Activated CD4-positive, alpha-beta T cell treated with anti-CD3 and anti-CD28 coated beads for 36 hours (primary cell): Measurements from ENCODE around the gene GDNF. TPM values are rescaled to one million over a fixed set of nuclear protein-coding genes. Genes with fewer than 3 reads are reported as not detected.
A peak's percentile ranks its signal among the peaks of the same experiment; 100 is the strongest.

Experiments used
- ATAC-seq: fragments of 200-7000 bp; cut with Tn5 transposase; one replicate; pipeline ENCODE4 v1.10.0; 2021; ENCODE audit warnings: mild to moderate bottlenecking, moderate library complexity
- CTCF ChIA-PET: fragments of 350-600 bp; sonication (Branson Sonifier 250); formaldehyde crosslinking; loops from one replicate; lab custom pipeline; 2021; ENCODE audit warnings: antibody characterized with exemption; lab: Charles Lee
- POLR2A ChIA-PET: fragments of 350-600 bp; sonication (Branson Sonifier 250); formaldehyde crosslinking; loops from one replicate; lab custom pipeline; 2021; ENCODE audit warnings: antibody characterized with exemption, inconsistent platforms; lab: Charles Lee
- DNase-seq: peaks from one replicate; pipeline ENCODE4 v3.0.0-alpha.2; 2020
- H3K27ac Mint-ChIP-seq: one replicate; pipeline ENCODE4 v1.8.0; 2021; ENCODE audit warnings: mixed read lengths
- H3K27me3 Mint-ChIP-seq: one replicate; pipeline ENCODE4 v1.8.0; 2021; ENCODE audit warnings: mixed read lengths
- H3K36me3 Mint-ChIP-seq: one replicate; pipeline ENCODE4 v1.8.0; 2021; ENCODE audit warnings: low read depth, mixed read lengths
- H3K4me1 Mint-ChIP-seq: one replicate; pipeline ENCODE4 v1.8.0; 2021; ENCODE audit warnings: mixed read lengths
- H3K4me3 Mint-ChIP-seq: one replicate; pipeline ENCODE4 v1.8.0; 2021; ENCODE audit warnings: mild to moderate bottlenecking, moderate library complexity, mixed read lengths
- H3K9me3 Mint-ChIP-seq: one replicate; pipeline ENCODE4 v1.8.0; 2021; ENCODE audit warnings: low read depth, mixed read lengths
- intact Hi-C, 2 experiments: fragments of 100-400 bp; cut with DNase I in 1 of 2; cut with micrococcal nuclease in 1 of 2; formaldehyde crosslinking; loops; one replicate each; pipeline versions ENCODE4 v1.14.2 to v1.15.1; 2022 to 2024; cut with DNase I, micrococcal nuclease
- total RNA-seq, 2 experiments: library from RNA; stranded (reverse); gene quantifications; one replicate each; pipeline ENCODE4 v1.2.3, GENCODE V29; 2021

GDNF gene
- total RNA-seq, 2 experiments from 2014 or later: not detected

DNA sequence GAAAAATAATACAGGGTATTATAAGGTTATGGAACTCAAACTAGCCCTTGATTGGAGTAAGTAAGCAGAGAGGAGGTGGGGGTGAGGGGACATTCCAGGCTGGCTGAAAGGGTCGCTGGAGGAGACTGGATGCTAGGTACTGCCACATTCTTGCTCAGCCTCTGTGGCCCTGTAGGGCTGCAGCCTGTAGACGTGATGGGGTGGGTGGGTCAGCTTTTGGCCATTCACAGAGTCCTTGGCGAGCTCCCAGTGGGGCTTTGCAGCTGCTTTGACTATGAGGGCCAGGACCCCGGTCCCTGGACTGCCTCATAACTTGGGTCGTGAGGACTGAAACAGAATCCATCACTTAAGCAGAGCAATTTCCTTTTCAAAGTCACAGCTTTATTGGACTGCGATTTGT is 4.2 kb upstream of the GDNF start:
- Mint-ChIP-seq H3K9me3 (no peaks in the 10 kb centered on the region), H3K36me3 (no peaks in the 10 kb centered on the region), H3K27me3 (peaks cover 42% of the 10 kb centered on the region), H3K27ac (no peak overlapping the region), H3K4me3 (no peak overlapping the region), H3K4me1 (peaks cover 3% of the 10 kb centered on the region)
- ATAC-seq: no peak
- ChIA-PET POLR2A (interaction anchor here (0.7 kb wide), 1 partner anchor 10 kb away, joined by 3 read pairs; no protein-coding TSS in a partner anchor), CTCF (no interaction called here)
- intact Hi-C loops: no loop called here
- DNase-seq: no peak

DNA sequence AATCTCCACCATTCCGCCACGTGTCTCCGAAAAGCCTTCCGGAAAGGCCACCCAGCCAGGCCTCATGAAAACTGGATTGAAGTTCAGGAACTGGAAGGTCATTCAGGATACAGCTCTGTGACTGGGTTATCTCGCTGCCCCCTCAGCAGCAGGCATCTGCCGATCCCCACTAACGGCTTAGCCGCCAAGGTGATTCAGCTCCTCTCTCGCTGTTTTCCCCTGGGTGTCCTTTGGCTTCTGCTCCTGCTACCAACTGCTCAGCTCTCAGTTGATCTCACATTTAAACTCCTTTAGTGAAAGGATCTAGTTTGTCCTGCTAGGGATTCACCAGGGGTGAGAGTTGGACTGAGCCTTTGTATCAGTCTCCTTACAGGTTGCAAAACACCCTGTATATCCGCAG is 2.2 kb upstream of the GDNF start:
- no peak for DNase-seq
- peaks cover 59% of the 10 kb centered on the region for H3K27me3 Mint-ChIP-seq

DNA sequence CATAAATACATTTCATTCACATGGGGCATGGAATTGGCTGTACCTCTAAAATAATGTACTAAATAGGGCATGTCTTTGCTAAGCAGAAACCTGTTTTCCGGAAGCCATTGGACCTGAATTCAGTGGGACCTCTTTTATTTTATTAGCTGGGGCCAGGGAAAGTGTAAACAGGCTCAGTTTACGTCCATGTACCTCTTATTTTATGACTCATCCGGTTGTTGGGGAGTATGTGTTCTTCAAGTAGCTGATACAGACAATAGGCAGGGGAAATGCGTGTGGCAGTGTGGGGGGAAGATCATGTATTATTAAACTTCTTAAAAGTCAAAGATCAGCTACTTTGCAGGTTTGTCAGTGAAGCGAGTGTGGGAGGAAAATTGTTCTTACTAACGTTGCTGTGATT is 1.4 kb upstream of the GDNF start:
- Mint-ChIP-seq H3K4me3 (no peak overlapping the region), H3K27ac (no peak overlapping the region), H3K36me3 (no peaks in the 10 kb centered on the region), H3K4me1 (peaks cover 24% of the 10 kb centered on the region), H3K27me3 (peaks cover 64% of the 10 kb centered on the region), H3K9me3 (no peaks in the 10 kb centered on the region)
- intact Hi-C loops: no loop called here
- ChIA-PET CTCF (interaction anchor here (1.1 to 1.4 kb wide), 2 partner anchors 10 to 351 kb away, joined by 3 to 6 read pairs; no protein-coding TSS in a partner anchor), POLR2A (no interaction called here)
- ATAC-seq (no peak), DNase-seq (no peak)

More for the DNA sequence above, 2.2 kb upstream of the GDNF start:
- ChIA-PET POLR2A (no interaction called here), CTCF (interaction anchor here (0.6 to 1.4 kb wide), 4 partner anchors 9 to 350 kb away, joined by 3 to 6 read pairs (median 4); no protein-coding TSS in a partner anchor)
- Mint-ChIP-seq H3K27ac (no peak overlapping the region), H3K9me3 (no peaks in the 10 kb centered on the region), H3K4me3 (no peak overlapping the region), H3K4me1 (peaks cover 19% of the 10 kb centered on the region), H3K36me3 (no peaks in the 10 kb centered on the region)
- no peak for ATAC-seq
- intact Hi-C loops: no loop called here

DNA sequence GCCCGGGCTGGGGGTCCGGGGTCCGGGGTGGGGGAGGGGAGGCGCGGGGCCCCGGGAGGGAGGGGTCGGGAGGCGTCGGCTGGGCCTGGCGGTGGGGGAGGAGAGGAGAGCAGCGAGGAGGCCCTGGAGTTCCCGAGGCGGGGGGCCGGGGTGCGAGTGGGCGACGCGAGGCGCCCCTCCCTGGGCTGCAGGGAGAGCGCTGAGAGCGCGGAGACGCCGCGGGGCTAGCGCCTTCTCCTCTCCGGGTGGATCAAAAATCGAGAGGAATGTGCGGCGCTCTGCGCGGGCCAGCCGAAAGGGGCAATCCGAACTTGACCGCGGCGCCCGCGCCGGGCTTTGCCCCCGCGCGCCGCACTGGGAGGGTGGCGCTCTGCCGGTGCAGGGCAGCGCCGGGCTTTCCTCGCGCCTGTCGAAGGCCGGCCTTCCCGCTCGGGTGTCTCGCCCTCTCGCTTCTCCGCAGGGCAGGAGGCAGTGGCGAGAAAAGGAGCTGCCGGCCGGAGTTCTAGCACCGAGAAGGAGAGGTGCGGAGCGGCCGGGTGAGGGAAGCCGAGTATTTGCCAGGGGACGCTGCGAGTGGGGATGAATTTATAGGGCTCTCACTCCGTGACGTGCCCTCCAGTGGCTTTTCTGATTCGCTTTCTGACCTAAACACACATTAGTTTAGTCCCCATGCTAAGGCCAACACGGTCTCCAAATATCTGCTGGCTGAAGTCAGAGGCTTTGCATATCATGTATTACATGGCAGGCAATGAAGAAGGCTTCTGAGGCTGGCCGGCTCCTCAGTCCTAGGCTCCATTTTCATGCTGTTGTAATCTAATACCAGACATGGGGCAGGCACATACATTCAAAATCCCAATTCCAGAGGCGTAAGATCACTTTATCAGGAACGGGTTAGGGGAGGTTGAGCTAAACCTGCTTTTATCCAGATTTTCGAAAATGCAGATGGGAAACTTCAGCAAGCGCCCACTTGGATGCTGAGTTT is 503 bp upstream of the GDNF start:
- intact Hi-C loops: no loop called here
- peaks cover 27% of the 10 kb centered on the region for H3K4me1 Mint-ChIP-seq
- no peaks in the 10 kb centered on the region for H3K9me3 Mint-ChIP-seq
- DNase-seq (peak; percentile 10), ATAC-seq (no peak)
- H3K36me3 Mint-ChIP-seq: no peaks in the 10 kb centered on the region
- ChIA-PET CTCF (interaction anchor here (0.6 to 1.4 kb wide), 2 partner anchors 352 to 428 kb away, joined by 5 to 6 read pairs; no protein-coding TSS in a partner anchor), POLR2A (no interaction called here)
- no peak overlapping the region for H3K4me3 Mint-ChIP-seq
- H3K27me3 Mint-ChIP-seq: peaks cover 70% of the 10 kb centered on the region
- H3K27ac Mint-ChIP-seq: no peak overlapping the region

- intact Hi-C loops: loop anchor here in 1 of 2 experiments (5.0 kb wide), 1 partner anchor 418 kb away; the partner anchor contains the start of gene EGFLAM
Measured at GRCh38 chr5:37838933-37839341, 904 bp downstream of the GDNF start.

GRCh38 chr5:37838152-37838932 is 1.5 kb downstream of the GDNF start:
- no peaks in the 10 kb centered on the region for H3K36me3 Mint-ChIP-seq
- ATAC-seq (no peak), DNase-seq (peak; percentile 29)
- peaks cover 28% of the 10 kb centered on the region for H3K4me1 Mint-ChIP-seq
- peaks cover 74% of the 10 kb centered on the region for H3K27me3 Mint-ChIP-seq
- ChIA-PET CTCF (interaction anchor here (0.7 kb wide), 1 partner anchor 115 kb away, joined by 3 read pairs; no protein-coding TSS in a partner anchor), POLR2A (no interaction called here)
- H3K4me3 Mint-ChIP-seq: peak overlapping the region; percentile 55
- H3K27ac Mint-ChIP-seq: no peak overlapping the region
- H3K9me3 Mint-ChIP-seq: no peaks in the 10 kb centered on the region
- intact Hi-C loops: loop anchor here in 1 of 2 experiments (5.0 kb wide), 1 partner anchor 419 kb away; the partner anchor contains the start of gene EGFLAM

More at GRCh38 chr5:37838933-37839341, 904 bp downstream of the GDNF start:
- ChIA-PET POLR2A (no interaction called here), CTCF (interaction anchor here (0.7 kb wide), 1 partner anchor 115 kb away, joined by 3 read pairs; no protein-coding TSS in a partner anchor)
- H3K9me3 Mint-ChIP-seq: no peaks in the 10 kb centered on the region
- H3K4me3 Mint-ChIP-seq: no peak overlapping the region
- no peak for ATAC-seq
- peaks cover 75% of the 10 kb centered on the region for H3K27me3 Mint-ChIP-seq
- no peak overlapping the region for H3K27ac Mint-ChIP-seq
- H3K4me1 Mint-ChIP-seq: peaks cover 28% of the 10 kb centered on the region
- DNase-seq: peak; percentile 11
- H3K36me3 Mint-ChIP-seq: no peaks in the 10 kb centered on the region

- peak overlapping the region; percentile 55 for H3K4me3 Mint-ChIP-seq
- CTCF ChIA-PET: interaction anchor here (0.7 to 2.9 kb wide), 5 partner anchors 9 to 424 kb away, joined by 3 to 25 read pairs (median 4); no protein-coding TSS in a partner anchor
- H3K27ac Mint-ChIP-seq: no peak overlapping the region
Measured at GRCh38 chr5:37837414-37838032, 2.3 kb downstream of the GDNF start.

GRCh38 chr5:37836592-37837413 is 3.0 kb downstream of the GDNF start:
- intact Hi-C loops: loop anchor here (1.0 to 5.0 kb wide), 4 partner anchors 356 to 424 kb away; partner anchors contain the start of gene EGFLAM (in 1 of the 2)
- Mint-ChIP-seq H3K9me3 (no peaks in the 10 kb centered on the region), H3K4me1 (peaks cover 28% of the 10 kb centered on the region), H3K27ac (no peak overlapping the region), H3K36me3 (no peaks in the 10 kb centered on the region), H3K4me3 (peak overlapping the region; percentile 55), H3K27me3 (peaks cover 74% of the 10 kb centered on the region)
- ATAC-seq (peak; percentile 27), DNase-seq (peak; percentile 15)
- CTCF ChIA-PET: interaction anchor here (0.7 to 2.9 kb wide), 6 partner anchors 10 to 424 kb away, joined by 3 to 25 read pairs (median 4); no protein-coding TSS in a partner anchor
- POLR2A ChIA-PET: no interaction called here

More at GRCh38 chr5:37837414-37838032, 2.3 kb downstream of the GDNF start:
- ATAC-seq: peak; percentile 69
- Mint-ChIP-seq H3K4me1 (peaks cover 28% of the 10 kb centered on the region), H3K9me3 (no peaks in the 10 kb centered on the region), H3K27me3 (peaks cover 77% of the 10 kb centered on the region), H3K36me3 (no peaks in the 10 kb centered on the region)
- DNase-seq: peak; percentile 90
- intact Hi-C loops: loop anchor here (1.0 to 5.0 kb wide), 4 partner anchors 356 to 425 kb away; partner anchors contain the start of gene EGFLAM (in 1 of the 2)
- POLR2A ChIA-PET: no interaction called here

GRCh38 chr5:37836235-37836591 is 3.6 kb downstream of the GDNF start:
- Mint-ChIP-seq H3K4me1 (peaks cover 28% of the 10 kb centered on the region), H3K27ac (no peak overlapping the region), H3K9me3 (no peaks in the 10 kb centered on the region), H3K27me3 (peaks cover 73% of the 10 kb centered on the region), H3K36me3 (no peaks in the 10 kb centered on the region), H3K4me3 (no peak overlapping the region)
- CTCF ChIA-PET: interaction anchor here (0.9 to 2.9 kb wide), 3 partner anchors 88 to 423 kb away, joined by 3 to 25 read pairs (median 4); no protein-coding TSS in a partner anchor
- DNase-seq (no peak), ATAC-seq (no peak)
- POLR2A ChIA-PET: no interaction called here
- intact Hi-C loops: loop anchor here (2.0 to 5.0 kb wide), 2 partner anchors 421 to 423 kb away; partner anchors contain the start of gene EGFLAM (in 1 of the 2)
